ENCODE results near the gene SLC46A3.

The SLC46A3 gene

DNA sequence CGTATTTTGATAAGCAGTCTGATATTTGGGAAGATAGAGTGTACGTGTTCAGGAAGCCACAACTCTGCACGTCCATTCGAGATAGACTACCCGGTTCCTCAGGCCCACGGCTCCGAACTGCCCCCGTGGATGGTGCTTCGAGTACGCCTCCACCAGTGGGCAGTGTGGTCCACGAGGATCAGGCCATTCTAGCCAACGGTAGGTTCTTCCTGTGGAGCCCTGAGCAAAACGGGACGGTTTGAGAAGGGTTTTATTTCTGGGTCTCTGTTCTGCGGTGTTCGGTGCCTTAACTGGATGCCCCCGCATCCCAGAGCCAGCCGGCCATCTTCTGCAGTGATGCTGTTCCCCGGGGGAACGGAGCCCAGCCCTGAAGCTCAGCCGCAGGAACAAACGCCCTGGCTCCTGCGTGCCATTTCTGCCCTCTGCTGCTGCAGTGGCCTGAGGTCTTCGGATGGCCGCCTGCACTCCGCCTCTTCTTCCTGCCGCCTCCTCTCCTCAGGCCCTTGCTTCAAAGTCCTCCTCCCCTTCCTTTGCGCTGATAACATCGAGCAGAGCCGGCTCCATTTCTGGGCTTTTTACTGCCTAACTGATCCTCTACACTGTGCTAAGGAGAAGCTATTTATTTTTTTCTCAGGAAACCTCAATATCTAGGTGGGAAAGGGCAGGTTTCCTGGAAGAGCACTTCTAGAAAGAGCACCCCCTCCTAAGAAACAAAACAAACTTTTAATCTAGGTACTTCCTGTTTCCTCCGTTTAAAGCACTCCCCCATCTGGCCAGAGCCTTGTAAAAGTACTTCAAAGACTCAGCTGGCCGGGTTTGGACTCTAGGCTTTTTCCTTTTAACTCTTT, 36.2 kb upstream of the SLC46A3 start:
- ATAC-seq, result peak; percentile 46; the same call in 2 of the 3 replicates
- TF ChIP-seq, protein P1, sequence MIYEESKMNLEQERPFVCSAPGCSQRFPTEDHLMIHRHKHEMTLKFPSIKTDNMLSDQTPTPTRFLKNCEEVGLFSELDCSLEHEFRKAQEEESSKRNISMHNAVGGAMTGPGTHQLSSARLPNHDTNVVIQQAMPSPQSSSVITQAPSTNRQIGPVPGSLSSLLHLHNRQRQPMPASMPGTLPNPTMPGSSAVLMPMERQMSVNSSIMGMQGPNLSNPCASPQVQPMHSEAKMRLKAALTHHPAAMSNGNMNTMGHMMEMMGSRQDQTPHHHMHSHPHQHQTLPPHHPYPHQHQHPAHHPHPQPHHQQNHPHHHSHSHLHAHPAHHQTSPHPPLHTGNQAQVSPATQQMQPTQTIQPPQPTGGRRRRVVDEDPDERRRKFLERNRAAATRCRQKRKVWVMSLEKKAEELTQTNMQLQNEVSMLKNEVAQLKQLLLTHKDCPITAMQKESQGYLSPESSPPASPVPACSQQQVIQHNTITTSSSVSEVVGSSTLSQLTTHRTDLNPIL (CRISPR knock-in tag; IDR thresholded peaks at IDR 0.05; ENCODE audit: low read depth), result no peak

DNA sequence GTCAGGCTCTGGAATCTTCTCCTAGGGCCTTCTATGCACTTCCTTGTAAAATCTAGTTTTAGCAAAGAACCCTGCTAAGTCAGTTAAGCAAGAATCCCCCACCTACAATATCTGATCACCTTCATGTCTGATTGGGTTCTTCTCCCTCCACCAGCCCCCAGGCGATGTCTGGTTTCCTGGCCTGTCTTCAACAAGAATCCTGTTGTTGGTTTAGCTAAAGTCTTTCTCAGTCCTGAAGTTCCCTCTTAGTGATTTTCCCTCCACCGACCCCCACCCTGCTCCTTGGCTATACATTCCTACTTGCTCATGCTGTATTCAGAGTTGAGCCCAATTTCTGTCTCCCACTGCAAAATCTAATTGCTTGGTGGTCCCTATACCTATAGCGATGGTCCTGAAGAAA, 35.2 kb upstream of the SLC46A3 start:
- TF ChIP-seq TCF4 (CRISPR knock-in tag; IDR thresholded peaks at IDR 0.05; ENCODE audit: borderline replicate concordance) (no peak), CSDC2 (CRISPR knock-in tag; IDR thresholded peaks at IDR 0.05) (no peak), PPARA (CRISPR knock-in tag; IDR thresholded peaks at IDR 0.05; ENCODE audit: borderline replicate concordance) (no peak), ISL1 (CRISPR knock-in tag; IDR thresholded peaks at IDR 0.05) (no peak), OSR1 (CRISPR knock-in tag; IDR thresholded peaks at IDR 0.05) (no peak), ZNF8 (CRISPR knock-in tag; IDR thresholded peaks at IDR 0.05) (no peak), SNAI2 (CRISPR knock-in tag; IDR thresholded peaks at IDR 0.05) (no peak), ESRRG (CRISPR knock-in tag; IDR thresholded peaks at IDR 0.05) (no peak), RARB (CRISPR knock-in tag; IDR thresholded peaks at IDR 0.05) (no peak), ZNF70 (CRISPR knock-in tag; IDR thresholded peaks at IDR 0.05) (no peak), TOX (CRISPR knock-in tag; IDR thresholded peaks at IDR 0.05; ENCODE audit: borderline replicate concordance) (no peak), ZC3H10 (CRISPR knock-in tag; IDR thresholded peaks at IDR 0.05) (no peak), ZNF565 (CRISPR knock-in tag; conservative IDR thresholded peaks at IDR 0.05; ENCODE audit: low read depth) (no peak)
- TF ChIP-seq, protein P2, sequence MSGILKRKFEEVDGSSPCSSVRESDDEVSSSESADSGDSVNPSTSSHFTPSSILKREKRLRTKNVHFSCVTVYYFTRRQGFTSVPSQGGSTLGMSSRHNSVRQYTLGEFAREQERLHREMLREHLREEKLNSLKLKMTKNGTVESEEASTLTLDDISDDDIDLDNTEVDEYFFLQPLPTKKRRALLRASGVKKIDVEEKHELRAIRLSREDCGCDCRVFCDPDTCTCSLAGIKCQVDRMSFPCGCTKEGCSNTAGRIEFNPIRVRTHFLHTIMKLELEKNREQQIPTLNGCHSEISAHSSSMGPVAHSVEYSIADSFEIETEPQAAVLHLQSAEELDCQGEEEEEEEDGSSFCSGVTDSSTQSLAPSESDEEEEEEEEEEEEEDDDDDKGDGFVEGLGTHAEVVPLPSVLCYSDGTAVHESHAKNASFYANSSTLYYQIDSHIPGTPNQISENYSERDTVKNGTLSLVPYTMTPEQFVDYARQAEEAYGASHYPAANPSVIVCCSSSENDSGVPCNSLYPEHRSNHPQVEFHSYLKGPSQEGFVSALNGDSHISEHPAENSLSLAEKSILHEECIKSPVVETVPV (CRISPR knock-in tag; IDR thresholded peaks at IDR 0.05), result no peak
- TF ChIP-seq, protein P3, sequence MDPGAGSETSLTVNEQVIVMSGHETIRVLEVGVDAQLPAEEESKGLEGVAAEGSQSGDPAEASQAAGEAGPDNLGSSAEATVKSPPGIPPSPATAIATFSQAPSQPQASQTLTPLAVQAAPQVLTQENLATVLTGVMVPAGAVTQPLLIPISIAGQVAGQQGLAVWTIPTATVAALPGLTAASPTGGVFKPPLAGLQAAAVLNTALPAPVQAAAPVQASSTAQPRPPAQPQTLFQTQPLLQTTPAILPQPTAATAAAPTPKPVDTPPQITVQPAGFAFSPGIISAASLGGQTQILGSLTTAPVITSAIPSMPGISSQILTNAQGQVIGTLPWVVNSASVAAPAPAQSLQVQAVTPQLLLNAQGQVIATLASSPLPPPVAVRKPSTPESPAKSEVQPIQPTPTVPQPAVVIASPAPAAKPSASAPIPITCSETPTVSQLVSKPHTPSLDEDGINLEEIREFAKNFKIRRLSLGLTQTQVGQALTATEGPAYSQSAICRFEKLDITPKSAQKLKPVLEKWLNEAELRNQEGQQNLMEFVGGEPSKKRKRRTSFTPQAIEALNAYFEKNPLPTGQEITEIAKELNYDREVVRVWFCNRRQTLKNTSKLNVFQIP (CRISPR knock-in tag; IDR thresholded peaks at IDR 0.05; ENCODE audit: borderline replicate concordance, low read depth), result no peak
- TF ChIP-seq, protein P4, sequence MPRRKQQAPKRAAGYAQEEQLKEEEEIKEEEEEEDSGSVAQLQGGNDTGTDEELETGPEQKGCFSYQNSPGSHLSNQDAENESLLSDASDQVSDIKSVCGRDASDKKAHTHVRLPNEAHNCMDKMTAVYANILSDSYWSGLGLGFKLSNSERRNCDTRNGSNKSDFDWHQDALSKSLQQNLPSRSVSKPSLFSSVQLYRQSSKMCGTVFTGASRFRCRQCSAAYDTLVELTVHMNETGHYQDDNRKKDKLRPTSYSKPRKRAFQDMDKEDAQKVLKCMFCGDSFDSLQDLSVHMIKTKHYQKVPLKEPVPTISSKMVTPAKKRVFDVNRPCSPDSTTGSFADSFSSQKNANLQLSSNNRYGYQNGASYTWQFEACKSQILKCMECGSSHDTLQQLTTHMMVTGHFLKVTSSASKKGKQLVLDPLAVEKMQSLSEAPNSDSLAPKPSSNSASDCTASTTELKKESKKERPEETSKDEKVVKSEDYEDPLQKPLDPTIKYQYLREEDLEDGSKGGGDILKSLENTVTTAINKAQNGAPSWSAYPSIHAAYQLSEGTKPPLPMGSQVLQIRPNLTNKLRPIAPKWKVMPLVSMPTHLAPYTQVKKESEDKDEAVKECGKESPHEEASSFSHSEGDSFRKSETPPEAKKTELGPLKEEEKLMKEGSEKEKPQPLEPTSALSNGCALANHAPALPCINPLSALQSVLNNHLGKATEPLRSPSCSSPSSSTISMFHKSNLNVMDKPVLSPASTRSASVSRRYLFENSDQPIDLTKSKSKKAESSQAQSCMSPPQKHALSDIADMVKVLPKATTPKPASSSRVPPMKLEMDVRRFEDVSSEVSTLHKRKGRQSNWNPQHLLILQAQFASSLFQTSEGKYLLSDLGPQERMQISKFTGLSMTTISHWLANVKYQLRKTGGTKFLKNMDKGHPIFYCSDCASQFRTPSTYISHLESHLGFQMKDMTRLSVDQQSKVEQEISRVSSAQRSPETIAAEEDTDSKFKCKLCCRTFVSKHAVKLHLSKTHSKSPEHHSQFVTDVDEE (CRISPR knock-in tag; IDR thresholded peaks at IDR 0.05), result no peak
- no peak for ATAC-seq

DNA sequence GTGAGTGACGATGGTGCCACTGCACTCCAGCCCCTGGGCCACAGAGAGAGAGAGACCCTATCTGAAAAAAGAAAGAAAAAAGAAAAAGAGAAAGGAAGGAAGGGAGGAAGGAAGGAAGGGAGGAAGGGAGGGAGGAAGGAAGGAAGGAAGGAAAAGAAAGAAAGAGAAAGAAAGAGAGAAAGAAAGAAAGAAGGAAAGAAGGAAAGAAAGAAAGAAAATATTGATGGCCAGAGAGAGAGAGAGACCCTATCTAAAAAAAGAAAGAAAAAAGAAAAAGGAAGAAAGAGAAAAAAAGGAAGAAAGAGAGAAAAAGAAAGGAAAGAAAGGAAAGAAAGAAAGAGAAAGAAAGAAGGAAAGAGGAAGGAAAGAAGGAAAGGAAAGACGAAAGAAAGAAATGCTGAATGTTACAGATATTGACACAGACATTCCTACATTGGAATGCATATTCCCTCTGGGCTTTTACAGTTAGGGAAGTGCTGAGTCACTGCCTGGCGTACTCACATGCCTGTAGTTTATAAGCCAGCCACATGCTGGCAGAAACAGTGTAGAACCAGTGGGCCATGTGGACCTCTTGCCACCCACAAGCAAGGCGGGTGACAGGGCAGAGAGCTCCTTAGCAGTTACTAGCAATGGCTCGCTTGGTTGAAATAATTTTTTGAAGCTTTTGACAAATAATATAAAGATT, 34.6 kb upstream of the SLC46A3 start:
- peak; percentile 99 for ATAC-seq
- TF ChIP-seq ISL1 (CRISPR knock-in tag; IDR thresholded peaks at IDR 0.05) (0 out of 2 replicates have a peak, but pooled peaks have one; percentile 9), ZC3H10 (CRISPR knock-in tag; IDR thresholded peaks at IDR 0.05) (no peak)

DNA sequence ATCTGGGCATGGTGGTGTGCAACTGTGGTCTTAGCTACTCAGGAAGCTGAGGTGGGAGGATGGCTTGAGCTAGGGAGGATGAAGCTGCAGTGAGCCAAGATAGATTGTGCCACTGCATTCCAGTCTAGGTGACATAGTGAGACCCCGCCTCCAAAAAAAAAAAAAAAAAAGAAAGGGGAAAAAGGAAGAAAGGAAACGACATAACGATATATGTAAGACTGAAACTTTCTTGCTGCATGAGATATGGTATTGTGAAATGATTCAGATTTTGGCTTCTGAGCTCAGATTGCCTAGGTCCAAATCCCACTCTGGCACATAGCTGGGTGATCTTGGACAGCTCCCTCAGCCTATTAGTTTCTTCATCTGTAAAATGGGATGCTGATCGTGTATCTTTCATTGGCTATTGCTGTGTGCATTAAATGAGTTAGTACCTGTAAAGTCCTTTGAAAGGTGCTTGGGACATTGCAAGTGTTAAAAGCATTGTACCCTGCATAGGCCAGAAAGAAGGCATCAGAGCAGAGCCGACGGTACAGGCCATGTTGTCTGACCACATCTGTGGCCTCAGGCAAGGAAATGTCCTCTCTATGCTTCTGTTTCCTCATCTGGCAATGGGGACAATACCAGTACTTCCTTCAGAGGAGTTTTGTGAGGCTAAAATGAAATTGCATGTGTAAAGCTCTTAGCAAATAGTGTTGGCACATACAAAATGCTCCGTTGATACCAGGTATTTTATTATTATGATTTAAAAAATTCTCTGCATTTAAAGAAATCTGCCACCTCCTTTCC, 32.6 kb upstream of the SLC46A3 start:
- TF ChIP-seq OSR1 (CRISPR knock-in tag; IDR thresholded peaks at IDR 0.05), result no peak
- TF ChIP-seq TCF4 (CRISPR knock-in tag; IDR thresholded peaks at IDR 0.05; ENCODE audit: borderline replicate concordance), result no peak
- TF ChIP-seq, protein P1 (CRISPR knock-in tag; IDR thresholded peaks at IDR 0.05; ENCODE audit: low read depth), result no peak
- no peak for TF ChIP-seq ZNF8 (CRISPR knock-in tag; IDR thresholded peaks at IDR 0.05)
- no peak for TF ChIP-seq BACH2 (CRISPR knock-in tag; IDR thresholded peaks at IDR 0.05; ENCODE audit: borderline replicate concordance)
- no peak for TF ChIP-seq ESRRG (CRISPR knock-in tag; IDR thresholded peaks at IDR 0.05)
- no peak for TF ChIP-seq ZFP3 (CRISPR knock-in tag; IDR thresholded peaks at IDR 0.05)
- TF ChIP-seq, protein P4 (CRISPR knock-in tag; IDR thresholded peaks at IDR 0.05), result no peak
- no peak for TF ChIP-seq ZNF565 (CRISPR knock-in tag; conservative IDR thresholded peaks at IDR 0.05; ENCODE audit: low read depth)
- no peak for TF ChIP-seq CSDC2 (CRISPR knock-in tag; IDR thresholded peaks at IDR 0.05)
- TF ChIP-seq RARB (CRISPR knock-in tag; IDR thresholded peaks at IDR 0.05), result no peak
- ATAC-seq, result no peak

Measured in SK-N-SH treated with all-trans-retinoic acid at 6 μM for 48 hours (cell line).